Right lobe of liver (tissue), 6 donors: Measurements from ENCODE around the gene TYW1B. TPM values are rescaled to one million over a fixed set of nuclear protein-coding genes. Genes with fewer than 3 reads are reported as not detected.
"Not testable (repeated sequence)": the region's sequence is repeated elsewhere in the genome, so short reads cannot be mapped to it uniquely, and the experiment has no call there.

Experiments
- ATAC-seq, 4 donors: fragments of 200-7000 bp; cut with Tn5 transposase; one replicate each; pipeline ENCODE4 v1.9.1; 2020; ENCODE audit warnings: mild to moderate bottlenecking in 4 of 4, moderate library complexity in 4 of 4
- DNase-seq, 3 donors: peaks; one replicate each; pipeline ENCODE4 v3.0.0-alpha.2; 2020
- H3K27ac ChIP-seq, 3 donors: fragments of 200-600 bp; one replicate each; pipeline ENCODE4 v1.8.0; 2022
- H3K27me3 ChIP-seq, 2 donors: fragments of 200-600 bp; one replicate each; pipeline ENCODE4 v1.8.0; 2022
- H3K36me3 ChIP-seq, 4 donors: fragments of 200-600 bp; sonication (generic) in 1 of 4; one replicate each; pipeline versions ENCODE4 v1.5.1 to v1.8.0; 2017 to 2022; ENCODE audit warnings: control low read depth in 1 of 4
- H3K4me1 ChIP-seq, 4 donors: fragments of 200-600 bp; sonication (generic) in 1 of 4; one replicate each; pipeline versions ENCODE4 v1.5.1 to v1.8.0; 2017 to 2022; ENCODE audit warnings: control low read depth in 1 of 4
- H3K4me3 ChIP-seq, 3 donors: fragments of 200-600 bp; one replicate each; pipeline ENCODE4 v1.8.0; 2022
- H3K9me3 ChIP-seq, 4 donors: fragments of 200-600 bp; sonication (generic) in 1 of 4; one replicate each; pipeline versions ENCODE4 v1.5.1 to v1.8.0; 2017 to 2022; ENCODE audit warnings: control low read depth in 1 of 4
- POLR2A ChIP-seq: fragments of 450-650 bp; IDR thresholded peaks from one replicate; pipeline ENCODE4 v1.6.1; 2017; ENCODE audit warnings: antibody characterized with exemption, mild to moderate bottlenecking
- WGBS: methylation state at CpG from one replicate; pipeline ENCODE4 v1.1.6; 2018; ENCODE audit warnings: low coverage, low lambda C conversion rate; ENCODE audit not compliant: insufficient coverage; ENCODE audit errors: missing lambda C conversion rate; 5-methylcytosine and 5-hydroxymethylcytosine counted together
- intact Hi-C, 2 donors: fragments of 100-400 bp; cut with DNase I; formaldehyde crosslinking; loops; one replicate each; pipeline versions ENCODE4 v1.11.2 to v1.14.1; 2022
- total RNA-seq, 6 experiments: library from RNA; depleted of rRNA in 2 of 6; stranded (reverse); fragments of >200 nt in 2 of 6; fragmentation: NEBNext Ultra II Directional in 3 of 6; extraction: Animal tissue kit (Norgen Biotek cat#: 25700) in 3 of 6; gene quantifications; one replicate each; pipeline versions ENCODE4 v1.1.0 to v1.2.4, GENCODE V29; 2016 to 2023
- TF ChIP-seq, protein P1 (sequence below), 4 donors: fragments of 200-600 bp in 3 of 4; fragments of 450-650 bp in 1 of 4; IDR thresholded peaks; one replicate each; pipeline versions ENCODE4 v1.5.1 to v1.8.0; 2016 to 2022; ENCODE audit warnings: antibody characterized with exemption in 4 of 4, mild to moderate bottlenecking in 2 of 4
- donor health status: DM: no; HTN: yes; CAD: no.
- donor health status: DM: no; HTN: no; CAD: no.
- donor health status: DM: no; HTN: no; CAD: no.
- donor health status: DM: no; HTN: yes; CAD: no.
- donor health status: DM: no; HTN: yes; CAD: no.

The TYW1B gene
- total RNA-seq, 6 experiments from 2014 or later: 1.2 to 10.1 (median 2.5) TPM

GRCh38 chr7:72635273-72635908 lies 192.6 kb downstream of the TYW1B start:
- H3K27ac ChIP-seq: not testable (repeated sequence)
- ATAC-seq: peak; percentile 44 to 67 (median 60)

DNA sequence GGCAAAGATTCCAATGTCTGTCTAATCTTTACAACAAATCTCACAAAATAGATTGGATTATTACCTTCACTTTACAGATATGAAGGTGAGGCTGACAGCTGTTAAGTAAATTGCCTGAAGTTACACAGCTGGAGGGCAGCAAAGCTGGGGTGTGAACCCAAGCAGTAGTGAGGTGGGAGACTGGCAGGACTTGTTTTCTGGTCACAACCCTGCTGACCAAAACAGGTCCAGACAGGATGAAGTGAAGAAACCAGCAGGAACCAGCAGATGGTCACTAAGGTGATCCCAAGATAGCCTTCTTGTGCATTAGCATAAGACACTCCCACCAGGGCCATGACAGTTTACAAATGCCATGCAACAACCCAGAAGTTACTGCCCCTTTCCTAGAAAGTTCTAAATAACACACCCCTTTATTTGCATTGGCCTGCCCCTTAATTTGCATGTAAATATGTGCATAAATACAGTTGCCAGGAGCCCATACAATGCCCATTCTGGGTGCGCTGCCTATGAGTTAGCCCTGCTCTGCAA lies 195.2 kb downstream of the TYW1B start:
- DNase-seq: not testable (repeated sequence)

More at GRCh38 chr7:72635273-72635908, 192.6 kb downstream of the TYW1B start:
- H3K9me3 ChIP-seq, H3K27me3 ChIP-seq, DNase-seq, H3K36me3 ChIP-seq, H3K4me3 ChIP-seq, H3K4me1 ChIP-seq, intact Hi-C loops: not testable (repeated sequence)
- TF ChIP-seq, protein P1, sequence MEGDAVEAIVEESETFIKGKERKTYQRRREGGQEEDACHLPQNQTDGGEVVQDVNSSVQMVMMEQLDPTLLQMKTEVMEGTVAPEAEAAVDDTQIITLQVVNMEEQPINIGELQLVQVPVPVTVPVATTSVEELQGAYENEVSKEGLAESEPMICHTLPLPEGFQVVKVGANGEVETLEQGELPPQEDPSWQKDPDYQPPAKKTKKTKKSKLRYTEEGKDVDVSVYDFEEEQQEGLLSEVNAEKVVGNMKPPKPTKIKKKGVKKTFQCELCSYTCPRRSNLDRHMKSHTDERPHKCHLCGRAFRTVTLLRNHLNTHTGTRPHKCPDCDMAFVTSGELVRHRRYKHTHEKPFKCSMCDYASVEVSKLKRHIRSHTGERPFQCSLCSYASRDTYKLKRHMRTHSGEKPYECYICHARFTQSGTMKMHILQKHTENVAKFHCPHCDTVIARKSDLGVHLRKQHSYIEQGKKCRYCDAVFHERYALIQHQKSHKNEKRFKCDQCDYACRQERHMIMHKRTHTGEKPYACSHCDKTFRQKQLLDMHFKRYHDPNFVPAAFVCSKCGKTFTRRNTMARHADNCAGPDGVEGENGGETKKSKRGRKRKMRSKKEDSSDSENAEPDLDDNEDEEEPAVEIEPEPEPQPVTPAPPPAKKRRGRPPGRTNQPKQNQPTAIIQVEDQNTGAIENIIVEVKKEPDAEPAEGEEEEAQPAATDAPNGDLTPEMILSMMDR (IDR thresholded peaks at IDR 0.05): peak in 2 of 4 donors; percentile 17 to 34
- 38% methylated on average over 6 of the region's 8 CpGs for WGBS

GRCh38 chr7:72628375-72628774 lies 199.6 kb downstream of the TYW1B start:
- H3K36me3 ChIP-seq, H3K9me3 ChIP-seq, H3K4me1 ChIP-seq, DNase-seq, ATAC-seq, intact Hi-C loops, H3K4me3 ChIP-seq, H3K27me3 ChIP-seq, H3K27ac ChIP-seq: not testable (repeated sequence)
- WGBS: 100% methylated on average over 1 of the region's 3 CpGs

More for the DNA sequence above, 195.2 kb downstream of the TYW1B start:
- H3K4me1 ChIP-seq, H3K4me3 ChIP-seq, H3K36me3 ChIP-seq, H3K9me3 ChIP-seq, H3K27ac ChIP-seq, intact Hi-C loops, H3K27me3 ChIP-seq: not testable (repeated sequence)
- ATAC-seq: peak in 1 of 4 donors; percentile 12
- 100% methylated on average over 1 of the region's 1 CpG for WGBS

GRCh38 chr7:72626428-72627011 lies 201.5 kb downstream of the TYW1B start:
- intact Hi-C loops, H3K27me3 ChIP-seq: not testable (repeated sequence)
- WGBS: 78% methylated on average over 1 of the region's 7 CpGs

GRCh38 chr7:72625721-72626423 lies 202.1 kb downstream of the TYW1B start:
- ATAC-seq, H3K9me3 ChIP-seq, H3K36me3 ChIP-seq, H3K4me1 ChIP-seq, H3K27ac ChIP-seq, intact Hi-C loops, DNase-seq, H3K27me3 ChIP-seq, H3K4me3 ChIP-seq: not testable (repeated sequence)
- 68% methylated on average over 3 of the region's 4 CpGs for WGBS

More at GRCh38 chr7:72626428-72627011, 201.5 kb downstream of the TYW1B start:
- not testable (repeated sequence) for H3K4me3 ChIP-seq, DNase-seq, H3K27ac ChIP-seq, ATAC-seq, H3K36me3 ChIP-seq, H3K4me1 ChIP-seq, H3K9me3 ChIP-seq

DNA sequence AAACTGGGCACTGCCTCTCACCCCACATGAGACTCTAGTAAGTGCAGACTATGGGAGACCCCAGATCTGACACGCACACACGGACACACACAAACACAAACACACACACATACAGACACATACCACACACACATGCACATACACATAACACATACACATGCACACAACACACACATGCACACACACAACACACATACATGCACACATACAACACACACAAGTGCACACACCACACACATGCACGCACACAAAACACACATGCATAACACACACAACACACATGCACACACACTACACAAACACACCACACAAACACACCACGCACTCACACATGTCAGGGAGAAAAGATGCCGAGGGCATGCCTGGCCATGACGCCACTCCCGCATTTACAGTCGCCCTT lies 205.5 kb downstream of the TYW1B start:
- Histone ChIP-seq H3K4me1 (no peaks in the 10 kb centered on the region), H3K36me3 (no peaks in the 10 kb centered on the region), H3K27me3 (no peaks in the 10 kb centered on the region), H3K9me3 (no peaks in the 10 kb centered on the region), H3K27ac (no peak overlapping the region), H3K4me3 (no peak overlapping the region)
- no peak for TF ChIP-seq POLR2A
- TF ChIP-seq, protein P1 (IDR thresholded peaks at IDR 0.05): no peak
- WGBS: 98% methylated on average over 7 of the region's 8 CpGs
- no peak for DNase-seq
- intact Hi-C loops: no loop called here
- ATAC-seq: no peak

DNA sequence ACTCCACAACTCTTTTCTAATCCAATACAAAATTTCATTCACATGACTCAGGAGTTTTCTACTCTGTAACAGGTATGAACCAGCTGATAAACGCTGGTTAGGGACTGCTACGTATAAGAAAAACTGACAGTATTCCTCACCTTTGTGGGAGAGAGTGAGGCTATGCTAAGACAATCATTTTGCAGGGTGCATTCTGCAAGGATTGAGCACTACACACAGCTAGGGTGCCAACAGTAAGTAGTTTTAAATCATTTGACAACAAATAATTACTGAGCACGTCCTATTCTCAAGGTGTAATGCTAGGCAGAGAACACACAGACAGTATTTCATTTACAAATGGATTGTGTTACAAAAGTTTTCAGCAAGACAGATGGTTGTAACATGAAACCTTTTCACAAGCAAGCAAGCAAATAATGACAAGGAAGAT lies 206.2 kb downstream of the TYW1B start:
- H3K4me1 ChIP-seq, H3K9me3 ChIP-seq, H3K27ac ChIP-seq, H3K4me3 ChIP-seq, H3K36me3 ChIP-seq, DNase-seq, H3K27me3 ChIP-seq, ATAC-seq, intact Hi-C loops: not testable (repeated sequence)
- WGBS: 72% methylated on average over 2 of the region's 3 CpGs

- no CpG with 5 or more reads among the region's 2 CpGs for WGBS
- H3K27me3 ChIP-seq, H3K27ac ChIP-seq, H3K9me3 ChIP-seq, H3K4me1 ChIP-seq, DNase-seq, H3K36me3 ChIP-seq, intact Hi-C loops, ATAC-seq, H3K4me3 ChIP-seq: not testable (repeated sequence)
These were observed 207.1 kb downstream of the TYW1B start for GRCh38 chr7:72620923-72621322.
